H1 (cell line): Measurements from ENCODE around the gene LIN28A. TPM values are rescaled to one million over a fixed set of nuclear protein-coding genes. Genes with fewer than 3 reads are reported as not detected.

Source experiments
- BACH1 ChIP-seq: IDR thresholded peaks from 2 replicates; pipeline ENCODE4 v1.6.1; 2012; ENCODE audit warnings: low read length, improper control_type of control experiment
- CBX5 ChIP-seq: fragments of 300-800, 300-1000 bp; sonication (generic); IDR thresholded peaks from 2 replicates; pipeline ENCODE4 v1.7.1; 2016; ENCODE audit warnings: antibody characterized with exemption, low read length, low read depth
- CTBP2 ChIP-seq: IDR thresholded peaks from 2 replicates; pipeline ENCODE4 v1.7.0; 2011; ENCODE audit warnings: borderline replicate concordance, mild to moderate bottlenecking, moderate library complexity, mixed read lengths, low read length; ENCODE audit not compliant: insufficient read depth, insufficient read length
- E2F6 ChIP-seq: IDR thresholded peaks from 2 replicates; pipeline ENCODE4 v1.6.1; 2012; ENCODE audit warnings: inconsistent platforms
- EGR1 ChIP-seq: IDR thresholded peaks from 2 replicates; pipeline ENCODE4 v1.6.1; 2011; ENCODE audit warnings: low read depth, low read length, borderline replicate concordance
- EP300 ChIP-seq, 2 experiments: IDR thresholded peaks; 1 replicate in 1 of 2; 2 replicates in 1 of 2; pipeline ENCODE4 v1.6.1; 2011 to 2012; ENCODE audit warnings: low read depth in 2 of 2, low read length in 2 of 2, mild to moderate bottlenecking in 2 of 2, borderline replicate concordance in 1 of 2, inconsistent platforms in 1 of 2, moderate library complexity in 1 of 2
- GTF2F1 ChIP-seq: IDR thresholded peaks from 2 replicates; pipeline ENCODE4 v1.6.1; 2012; ENCODE audit warnings: low read depth, low read length, improper control_type of control experiment, borderline replicate concordance
- HDAC2 ChIP-seq, 2 experiments: fragments of 300-600 bp in 1 of 2; sonication (generic) in 1 of 2; IDR thresholded peaks; 2 replicates each; pipeline ENCODE4 v1.6.1; 2011 to 2012; ENCODE audit warnings: low read depth in 2 of 2, low read length in 2 of 2, mild to moderate bottlenecking in 2 of 2, moderate library complexity in 2 of 2, borderline replicate concordance in 1 of 2, inconsistent platforms in 1 of 2
- HDAC6 ChIP-seq: IDR thresholded peaks from one replicate; pipeline ENCODE4 v1.7.1; 2012; ENCODE audit warnings: low read depth, mild to moderate bottlenecking, inconsistent platforms, low read length, moderate library complexity
- JUN ChIP-seq: IDR thresholded peaks from 2 replicates; pipeline ENCODE4 v1.6.1; 2011; ENCODE audit warnings: low read depth, mild to moderate bottlenecking, improper control_type of control experiment, low read length
- KDM4A ChIP-seq: IDR thresholded peaks from one replicate; pipeline ENCODE4 v1.7.1; 2012; ENCODE audit warnings: low read depth, mild to moderate bottlenecking, moderate library complexity, low read length, inconsistent platforms; ENCODE audit not compliant: severe bottlenecking
- KDM5A ChIP-seq: fragments of 200-600 bp; IDR thresholded peaks from 2 replicates; pipeline ENCODE4 v1.7.1; 2012; ENCODE audit warnings: mild to moderate bottlenecking, low read length, inconsistent platforms, mixed read lengths
- NRF1 ChIP-seq: IDR thresholded peaks from 2 replicates; pipeline ENCODE4 v1.6.1; 2011; ENCODE audit warnings: mild to moderate bottlenecking, low read depth, low read length, improper control_type of control experiment
- PHF8 ChIP-seq: fragments of 200-600 bp; sonication (generic); conservative IDR thresholded peaks from 2 replicates; pipeline ENCODE4 v1.7.1; 2012; ENCODE audit warnings: low read depth, mild to moderate bottlenecking, inconsistent platforms, low read length, moderate library complexity
- POU5F1 ChIP-seq: IDR thresholded peaks from 2 replicates; pipeline ENCODE4 v1.6.1; 2011; ENCODE audit warnings: low read depth, mild to moderate bottlenecking, low read length, moderate library complexity
- RNF2 ChIP-seq: fragments of 200-900, 300-1000 bp; sonication (generic); IDR thresholded peaks from 2 replicates; pipeline ENCODE4 v1.7.1; 2016; ENCODE audit warnings: borderline replicate concordance, low read depth, mild to moderate bottlenecking, antibody characterized with exemption, low read length; ENCODE audit not compliant: poor library complexity, severe bottlenecking; ENCODE audit errors: missing control alignments
- RXRA ChIP-seq: IDR thresholded peaks from 2 replicates; pipeline ENCODE4 v1.6.1; 2011; ENCODE audit warnings: low read depth, mild to moderate bottlenecking, low read length, moderate library complexity; ENCODE audit not compliant: insufficient read depth
- SAP30 ChIP-seq: fragments of 300-600 bp; sonication (generic); IDR thresholded peaks from 2 replicates; pipeline ENCODE4 v1.7.1; 2012; ENCODE audit warnings: low read length, moderate library complexity, mild to moderate bottlenecking, inconsistent platforms; ENCODE audit not compliant: insufficient read depth, insufficient replicate concordance
- SIX5 ChIP-seq: IDR thresholded peaks from 2 replicates; pipeline ENCODE4 v1.6.1; 2011; ENCODE audit warnings: mild to moderate bottlenecking, low read depth, low read length
- SP1 ChIP-seq: IDR thresholded peaks from 2 replicates; pipeline ENCODE4 v1.6.1; 2011; ENCODE audit warnings: low read depth, low read length
- SP2 ChIP-seq: IDR thresholded peaks from 2 replicates; pipeline ENCODE4 v1.6.1; 2012; ENCODE audit warnings: mild to moderate bottlenecking, low read length, inconsistent platforms
- SUZ12 ChIP-seq: fragments of 200-600 bp; sonication (generic); IDR thresholded peaks from 2 replicates; pipeline ENCODE4 v1.6.1; 2012; ENCODE audit warnings: mild to moderate bottlenecking, inconsistent platforms, low read length, moderate library complexity, mixed read lengths
- TCF12 ChIP-seq: IDR thresholded peaks from 2 replicates; pipeline ENCODE4 v1.6.1; 2011; ENCODE audit warnings: low read depth, mild to moderate bottlenecking, low read length
- TEAD4 ChIP-seq: IDR thresholded peaks from 2 replicates; pipeline ENCODE4 v1.6.1; 2012; ENCODE audit warnings: low read depth, low read length, inconsistent platforms, mixed read lengths
- ZNF274 ChIP-seq: IDR thresholded peaks from 2 replicates; pipeline ENCODE4 v1.7.0; 2012; ENCODE audit warnings: low read length, borderline replicate concordance; ENCODE audit errors: extremely low read depth
- polyA plus RNA-seq, 7 experiments: library from polyadenylated mRNA; depleted of rRNA in 3 of 7; stranded (reverse) in 5 of 7; unstranded in 2 of 7; fragments of >200 nt in 5 of 7; fragments of 200-250 nt in 2 of 7; gene quantifications; 1 replicate in 5 of 7; 2 replicates in 1 of 7; 4 replicates in 1 of 7; pipeline versions ENCODE4 v1.2.1 to v1.2.3, GENCODE V29; 2011 to 2013; ENCODE audit warnings: missing spikeins in 2 of 7, mixed read lengths in 2 of 7
- total RNA-seq: library from RNA; stranded (reverse); fragmentation: NEBNext Ultra II Directional; extraction: Animal tissue kit (Norgen Biotek cat#: 25700); gene quantifications from 2 replicates; pipeline ENCODE4 v1.2.1, GENCODE V29; 2021

Gene LIN28A
- total and polyA plus RNA-seq, 2 of the 8 experiments (the other 6 are each of a cell fraction or from before 2014, with no cell fraction given), result 403 to 1,486 TPM

- peak; percentile 73 for TF ChIP-seq SP1
- no peak for TF ChIP-seq PHF8
- no peak for TF ChIP-seq SAP30
- no peak for TF ChIP-seq CBX5
- TF ChIP-seq E2F6, result no peak
- TF ChIP-seq TEAD4, result peak; percentile 98
- TF ChIP-seq ZNF274, result no peak
- no peak for TF ChIP-seq POU5F1
- TF ChIP-seq EP300 (IDR thresholded peaks at IDR 0.05; ENCODE audit: borderline replicate concordance in 1 of 2, low read depth in 2 of 2, low read length in 2 of 2), result peak in 1 of 2 experiments; percentile 74; a peak in 1 of 3 replicates
- TF ChIP-seq JUN, result no peak
- no peak for TF ChIP-seq SIX5
- no peak for TF ChIP-seq SP2
- TF ChIP-seq RXRA, result no peak
- no peak for TF ChIP-seq HDAC2 (IDR thresholded peaks at IDR 0.05; ENCODE audit: borderline replicate concordance in 1 of 2, low read depth in 2 of 2, low read length in 2 of 2)
- no peak for TF ChIP-seq TCF12
- no peak for TF ChIP-seq HDAC6
- no peak for TF ChIP-seq SUZ12
- TF ChIP-seq GTF2F1, result no peak
- TF ChIP-seq NRF1, result no peak
- TF ChIP-seq KDM5A, result no peak
- TF ChIP-seq BACH1, result no peak
- no peak for TF ChIP-seq EGR1
- TF ChIP-seq CTBP2, result no peak
- TF ChIP-seq KDM4A, result no peak
- no peak for TF ChIP-seq RNF2
Observed at GRCh38 chr1:26418865-26419349, 8.3 kb downstream of the LIN28A start (continued).
